ENCODE measurements around the gene ZNF775.

DNA sequence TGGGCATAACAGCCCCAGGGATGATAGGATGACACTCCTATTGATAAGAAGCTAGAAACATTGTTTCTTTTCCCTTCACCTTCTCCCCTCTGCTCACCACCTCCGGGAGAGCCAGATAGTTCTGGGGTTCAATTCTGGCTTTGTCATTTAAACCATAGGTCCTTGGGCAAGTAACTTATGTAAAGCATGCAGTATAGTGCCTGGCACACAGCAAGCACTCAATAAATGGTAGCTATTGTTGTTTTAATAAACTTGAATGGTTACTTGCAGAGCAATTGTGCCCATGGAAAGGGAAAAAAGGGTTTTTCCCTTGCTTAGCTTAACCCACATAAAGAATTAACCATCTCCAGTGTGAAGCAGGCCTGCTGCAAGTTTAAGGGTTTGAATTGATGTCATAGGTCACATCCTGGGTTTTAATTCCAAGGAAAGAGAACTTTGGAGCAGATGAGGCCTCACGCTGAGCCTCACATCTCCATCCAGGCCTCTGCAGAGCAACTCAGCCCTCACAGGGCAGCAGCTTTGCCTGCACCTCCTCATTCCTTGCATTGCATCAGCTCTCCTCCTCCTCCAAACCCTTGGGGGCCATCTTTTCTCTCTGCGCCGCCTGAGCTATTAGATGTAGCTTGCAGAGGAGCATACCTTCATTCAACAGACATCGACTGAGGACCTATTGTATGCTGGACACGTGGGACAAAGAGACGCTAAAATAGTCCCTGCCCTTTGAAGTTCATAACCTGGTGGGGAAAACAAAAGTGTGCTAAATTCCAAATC is 22.9 kb downstream of the ZNF775 start:
- TF ChIP-seq, protein P1, sequence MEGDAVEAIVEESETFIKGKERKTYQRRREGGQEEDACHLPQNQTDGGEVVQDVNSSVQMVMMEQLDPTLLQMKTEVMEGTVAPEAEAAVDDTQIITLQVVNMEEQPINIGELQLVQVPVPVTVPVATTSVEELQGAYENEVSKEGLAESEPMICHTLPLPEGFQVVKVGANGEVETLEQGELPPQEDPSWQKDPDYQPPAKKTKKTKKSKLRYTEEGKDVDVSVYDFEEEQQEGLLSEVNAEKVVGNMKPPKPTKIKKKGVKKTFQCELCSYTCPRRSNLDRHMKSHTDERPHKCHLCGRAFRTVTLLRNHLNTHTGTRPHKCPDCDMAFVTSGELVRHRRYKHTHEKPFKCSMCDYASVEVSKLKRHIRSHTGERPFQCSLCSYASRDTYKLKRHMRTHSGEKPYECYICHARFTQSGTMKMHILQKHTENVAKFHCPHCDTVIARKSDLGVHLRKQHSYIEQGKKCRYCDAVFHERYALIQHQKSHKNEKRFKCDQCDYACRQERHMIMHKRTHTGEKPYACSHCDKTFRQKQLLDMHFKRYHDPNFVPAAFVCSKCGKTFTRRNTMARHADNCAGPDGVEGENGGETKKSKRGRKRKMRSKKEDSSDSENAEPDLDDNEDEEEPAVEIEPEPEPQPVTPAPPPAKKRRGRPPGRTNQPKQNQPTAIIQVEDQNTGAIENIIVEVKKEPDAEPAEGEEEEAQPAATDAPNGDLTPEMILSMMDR (optimal IDR thresholded peaks at IDR 0.05 in 1 of 3, IDR thresholded peaks at IDR 0.05 in 1 of 3, conservative IDR thresholded peaks at IDR 0.05 in 1 of 3; ENCODE audit: extremely low read depth in 1 of 3, insufficient read depth in 2 of 3, low read length in 3 of 3), result no peak
- TF ChIP-seq EZH2 (IDR thresholded peaks at IDR 0.05; ENCODE audit: low read length), result no peak

Measured in keratinocyte (primary cell).